DND-41 (cell line): Measurements from ENCODE around the gene CPSF4L.

Experiments
- CTCF ChIP-seq: IDR thresholded peaks from 2 replicates; pipeline ENCODE4 v1.5.1; 2012; ENCODE audit warnings: borderline replicate concordance, low read length, moderate library complexity, mild to moderate bottlenecking; ENCODE audit not compliant: poor library complexity, severe bottlenecking; ENCODE audit errors: extremely low read depth
- EZH2 ChIP-seq: IDR thresholded peaks from 3 replicates; pipeline ENCODE4 v1.6.1; 2012; ENCODE audit warnings: borderline replicate concordance, low read depth, mild to moderate bottlenecking, moderate library complexity, low read length, inconsistent platforms; ENCODE audit not compliant: severe bottlenecking

GRCh38 chr17:73209436-73209835 is 52.2 kb downstream of the CPSF4L start:
- no peak for TF ChIP-seq CTCF
- TF ChIP-seq EZH2, result no peak
